Activated CD4-positive, alpha-beta T cell treated with anti-CD3 and anti-CD28 coated beads for 4 hours (primary cell): ENCODE data around the gene RPS19.
"Not testable (repeated sequence)": the region's sequence is repeated elsewhere in the genome, so short reads cannot be mapped to it uniquely, and the experiment has no call there.

Source experiments
- DNase-seq, 2 donors: peaks; one replicate each; pipeline ENCODE4 v3.0.0-alpha.2; 2020

The RPS19 gene

DNA sequence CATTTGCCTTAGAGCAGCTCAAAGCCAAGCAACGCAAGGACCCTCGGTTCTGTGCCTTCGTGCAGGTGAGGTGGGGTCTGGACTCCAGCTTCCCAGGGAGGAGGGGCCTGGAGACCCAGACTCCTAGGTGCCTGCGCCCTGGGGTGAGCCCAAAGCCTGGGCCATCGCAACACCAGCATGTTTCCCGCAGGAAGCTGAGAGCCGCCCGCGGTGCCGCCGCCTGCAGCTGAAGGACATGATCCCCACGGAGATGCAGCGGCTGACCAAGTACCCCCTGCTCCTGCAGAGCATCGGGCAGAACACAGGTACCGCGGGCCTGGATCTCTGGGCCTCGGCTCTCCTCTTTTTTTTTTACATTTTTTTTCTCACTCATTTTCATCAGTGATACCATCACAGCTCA lies 42.5 kb downstream of the RPS19 start:
- no peak for DNase-seq

- no peak for DNase-seq
Measured at GRCh38 chr19:41903193-41903953, 43.3 kb downstream of the RPS19 start.

DNA sequence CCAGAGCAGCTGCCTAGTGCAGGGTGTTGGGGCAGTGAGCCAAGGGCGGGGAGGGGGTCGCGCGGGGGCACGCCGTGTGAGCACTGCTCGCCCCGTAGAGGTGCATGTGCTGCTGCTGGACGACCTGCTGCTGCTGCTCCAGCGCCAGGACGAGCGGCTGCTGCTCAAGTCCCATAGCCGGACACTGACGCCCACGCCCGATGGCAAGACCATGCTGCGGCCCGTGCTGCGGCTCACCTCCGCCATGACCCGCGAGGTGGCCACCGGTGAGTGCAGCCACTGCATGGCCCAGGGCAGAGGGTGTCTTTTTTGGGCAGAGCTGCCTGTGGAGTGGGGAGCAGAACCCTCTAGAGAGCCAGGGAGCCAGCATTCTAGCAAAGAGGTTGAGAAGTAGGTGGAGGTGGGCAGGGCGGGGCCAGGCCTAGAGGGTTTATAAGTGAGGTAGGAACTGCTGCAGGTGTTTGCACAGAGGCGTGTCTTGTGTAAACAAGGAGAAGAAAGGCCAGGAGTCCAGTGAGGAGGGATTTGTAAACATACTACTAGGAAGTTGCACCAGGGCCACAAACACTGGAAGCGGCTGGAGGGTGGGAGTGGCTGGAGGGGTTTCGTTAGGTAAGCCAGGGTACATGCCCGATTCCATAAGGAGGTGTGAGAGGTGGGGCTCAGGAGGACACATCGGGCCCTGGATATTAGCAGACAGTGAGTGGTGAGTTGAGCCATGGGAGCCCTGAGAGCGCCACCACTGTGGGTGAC lies 44.2 kb downstream of the RPS19 start:
- DNase-seq: no peak

GRCh38 chr19:41905273-41906002 lies 45.4 kb downstream of the RPS19 start:
- DNase-seq: no peak

DNA sequence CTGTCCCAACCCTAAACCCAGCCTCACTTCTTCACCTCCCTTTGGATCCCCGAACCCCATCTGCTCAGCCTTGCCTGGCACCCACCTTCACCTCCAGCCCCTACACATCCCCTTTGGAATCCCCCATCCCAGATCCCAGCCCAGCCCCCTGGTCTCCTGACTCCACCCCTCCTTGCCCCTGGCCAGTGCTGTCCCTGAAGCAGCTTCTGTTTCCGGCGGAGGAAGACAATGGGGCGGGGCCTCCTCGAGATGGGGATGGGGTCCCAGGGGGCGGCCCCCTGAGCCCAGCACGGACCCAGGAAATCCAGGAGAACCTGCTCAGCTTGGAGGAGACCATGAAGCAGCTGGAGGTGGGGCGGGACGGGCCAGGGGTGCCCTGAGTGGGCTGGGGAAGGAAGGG lies 46.2 kb downstream of the RPS19 start:
- DNase-seq: no peak

DNA sequence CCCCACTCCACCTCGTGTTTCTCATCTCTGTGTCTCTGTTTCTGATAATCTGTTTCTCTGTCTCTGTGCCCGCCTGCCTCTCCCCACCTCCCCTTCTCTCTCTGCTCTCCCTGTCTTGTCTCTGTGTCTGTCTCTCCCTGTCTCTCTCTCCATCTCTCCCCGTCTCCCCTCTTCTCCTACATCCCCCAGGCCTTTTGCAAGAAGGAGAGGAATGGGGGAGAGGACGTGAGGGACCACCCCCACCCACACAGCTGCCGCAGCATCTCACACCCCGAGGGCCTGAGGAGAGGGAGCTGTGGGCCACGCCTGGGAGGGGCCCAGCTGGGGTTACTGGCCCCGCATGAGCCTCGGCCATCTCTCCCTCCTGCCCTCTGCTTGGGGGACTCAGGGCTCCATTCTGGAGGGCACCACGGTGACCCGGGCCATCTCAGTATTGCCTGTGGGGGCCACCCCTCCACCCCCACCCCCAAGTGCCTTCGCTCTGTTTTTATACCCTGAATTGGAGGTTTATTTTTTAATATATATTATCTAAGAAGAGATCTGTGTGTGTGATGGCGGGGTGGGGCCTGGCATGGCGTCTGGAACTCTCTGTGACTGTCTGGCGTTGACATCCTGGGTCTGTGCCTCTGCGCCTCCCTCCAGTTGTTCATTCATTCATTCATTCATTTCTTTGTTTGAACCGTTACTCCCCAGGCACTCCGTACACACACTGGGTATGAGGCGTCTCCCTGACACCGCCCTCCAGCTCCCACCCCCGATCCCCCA lies 47.0 kb downstream of the RPS19 start:
- DNase-seq: no peak

- DNase-seq: no peak
Measured at GRCh38 chr19:41907994-41908615, 48.0 kb downstream of the RPS19 start.

DNA sequence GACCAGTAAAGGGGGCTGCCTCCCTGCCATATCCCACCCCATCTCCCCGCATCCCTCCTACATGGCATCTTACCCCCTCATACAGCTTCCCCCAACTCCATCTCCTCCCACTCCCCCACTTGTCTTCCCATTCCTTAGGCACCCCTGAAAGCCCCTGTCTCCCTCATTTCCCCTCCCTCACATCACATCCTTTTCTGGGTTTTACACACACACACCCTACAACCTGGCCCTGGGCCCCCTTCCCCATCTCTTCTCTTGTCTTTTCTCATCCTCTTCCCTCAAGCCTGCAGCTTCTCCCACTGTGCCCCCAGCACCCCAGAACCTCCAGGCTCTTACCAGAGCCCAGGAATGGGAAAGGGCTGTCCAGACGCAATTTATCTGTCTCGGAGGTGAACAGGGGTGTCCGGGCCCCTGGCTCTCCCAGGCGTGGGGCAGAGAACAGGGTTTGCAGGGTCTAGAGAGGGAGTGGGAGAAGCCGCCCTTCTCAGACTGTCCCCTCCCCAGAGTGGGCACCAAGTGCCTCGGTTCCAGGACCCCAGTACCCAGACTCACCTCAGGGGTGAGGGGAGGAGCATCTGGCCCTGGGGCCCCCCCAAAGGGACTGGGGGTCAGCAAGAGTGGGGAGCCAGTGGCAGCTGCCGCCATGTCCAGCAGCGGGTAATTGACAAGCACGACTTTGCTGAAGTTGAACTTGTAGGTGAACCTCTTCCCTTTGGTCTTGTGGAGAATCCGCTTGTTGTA lies 48.8 kb downstream of the RPS19 start:
- DNase-seq: no peak

DNA sequence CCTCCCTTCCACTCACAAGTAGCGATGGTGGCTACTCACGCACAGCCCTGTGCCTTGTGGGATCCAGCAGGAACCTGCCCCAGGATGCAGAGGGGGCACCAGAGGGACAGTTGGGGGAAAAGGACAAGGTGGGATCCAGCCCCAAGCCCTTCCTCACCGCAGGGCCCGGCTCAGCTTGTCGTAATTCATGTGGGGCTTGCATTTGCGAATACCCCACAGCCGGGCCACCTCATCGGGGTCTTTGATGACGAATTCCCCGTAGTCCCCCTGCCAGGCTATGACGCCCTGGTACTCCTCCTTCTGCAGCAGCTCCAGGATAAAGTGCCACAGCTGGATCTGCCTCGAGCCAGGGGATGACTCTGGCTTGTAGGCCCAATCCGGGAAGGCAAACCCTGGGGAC lies 49.7 kb downstream of the RPS19 start:
- no peak for DNase-seq

DNA sequence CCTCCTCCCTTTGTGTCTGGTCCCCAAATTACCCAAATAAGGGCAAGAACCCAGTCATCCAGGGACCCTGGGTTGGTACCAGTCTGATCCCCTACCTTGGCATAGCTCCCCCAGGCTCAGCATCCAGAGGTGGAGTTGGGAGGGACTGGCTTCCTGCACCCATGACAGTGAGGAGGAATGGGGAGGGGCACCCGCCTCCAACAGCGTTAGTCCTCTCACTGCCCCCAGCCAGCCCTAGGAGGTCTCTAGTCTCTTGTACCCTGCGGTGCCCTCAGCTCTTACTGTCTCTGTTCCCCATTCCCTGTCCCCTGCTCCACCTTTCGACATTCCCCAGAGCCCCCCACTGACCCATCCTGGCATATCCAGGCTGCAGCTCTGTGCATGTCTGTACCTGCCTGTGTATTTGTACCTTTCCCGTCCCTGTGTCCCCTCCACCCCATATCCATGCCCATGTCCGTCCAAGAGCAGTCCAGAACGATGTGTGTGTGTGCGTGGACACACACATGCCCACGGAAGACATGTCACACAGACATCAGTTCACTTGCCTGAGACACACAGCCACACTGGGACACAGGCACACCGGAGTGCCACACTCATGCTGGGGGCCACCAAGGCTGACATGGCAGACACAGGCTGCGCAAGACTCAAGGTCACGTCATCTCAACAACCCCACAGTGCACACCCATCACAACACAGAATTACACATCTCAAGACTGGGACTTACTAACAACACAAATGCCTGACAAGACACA lies 50.4 kb downstream of the RPS19 start:
- no peak for DNase-seq

DNA sequence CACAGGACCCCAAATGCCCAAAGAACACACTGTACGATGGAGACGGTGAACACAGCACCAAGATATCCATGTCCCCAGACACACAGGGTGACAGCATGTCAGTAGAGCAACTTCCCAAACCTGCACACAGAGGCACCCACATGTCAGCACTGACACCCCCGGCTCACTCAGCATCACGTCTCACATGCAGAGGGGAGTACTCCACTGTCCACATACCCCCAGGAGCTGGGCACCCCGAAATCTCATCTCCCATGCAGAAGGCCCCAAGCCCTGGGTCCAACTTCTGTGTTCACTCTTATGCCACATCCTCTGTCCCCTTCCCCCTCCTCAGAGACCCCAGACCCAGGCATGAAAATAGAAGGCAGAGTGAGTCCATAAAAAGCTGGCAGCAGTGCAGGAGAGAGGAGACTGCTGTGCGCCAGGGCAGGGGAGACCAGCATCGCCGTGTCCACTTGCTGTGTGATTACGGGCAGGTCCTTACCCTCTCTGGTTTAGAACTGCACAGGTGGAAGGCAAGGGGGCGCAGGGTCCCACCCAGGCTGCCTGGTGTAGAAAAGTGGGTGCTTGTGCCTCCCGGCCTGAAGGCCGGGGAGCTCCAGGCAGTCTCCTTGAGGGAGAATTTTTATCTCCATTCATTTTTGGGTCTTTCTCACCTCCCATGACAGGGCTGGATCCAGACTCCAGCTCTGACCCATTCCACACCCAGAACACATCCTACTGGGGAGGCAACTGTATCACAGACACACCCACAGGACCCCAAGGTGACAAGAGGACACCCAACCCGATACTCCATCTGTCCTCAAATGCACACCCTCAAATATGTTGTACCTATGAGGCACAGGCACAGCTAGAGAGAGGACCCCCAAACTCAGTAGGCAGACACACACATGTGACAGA lies 51.2 kb downstream of the RPS19 start:
- DNase-seq: no peak

DNA sequence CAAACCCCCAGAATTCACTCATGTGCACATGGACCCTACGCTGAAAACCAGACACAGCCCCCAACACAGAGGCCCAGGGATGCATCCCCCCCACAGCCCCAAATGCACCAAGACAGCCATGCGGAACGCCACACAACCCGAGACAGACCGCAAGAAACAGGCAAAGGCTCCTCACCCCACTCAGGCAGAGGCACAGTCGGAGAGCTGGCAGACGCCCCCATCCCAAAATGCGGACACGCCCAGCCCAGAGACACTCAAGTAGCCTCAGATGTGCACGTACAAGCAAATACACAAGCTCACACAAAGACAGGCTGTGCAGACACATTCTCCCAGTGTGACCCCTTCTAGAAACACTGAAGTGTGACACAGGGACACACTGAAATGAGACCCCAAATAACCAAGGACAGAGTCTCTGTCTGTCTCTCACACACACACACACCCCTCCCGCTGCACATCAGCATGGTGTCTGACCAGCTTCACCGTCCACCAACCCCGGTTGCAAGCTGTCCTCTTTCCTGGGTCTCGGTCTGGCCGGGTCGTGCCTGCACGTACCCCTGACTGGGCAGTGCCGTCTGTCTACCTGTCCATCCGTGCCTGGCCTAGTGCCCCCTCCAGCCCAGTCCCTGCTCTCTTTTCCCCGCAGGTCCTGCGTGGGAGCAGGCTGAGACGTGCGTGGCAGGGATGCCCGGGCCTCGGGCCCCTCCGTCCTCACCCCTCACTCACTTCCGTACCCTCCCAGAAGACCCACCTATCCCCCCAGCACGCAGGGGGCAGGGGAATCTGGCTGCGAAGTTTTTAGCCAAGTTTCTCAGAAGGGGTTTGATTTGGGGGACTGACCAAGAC lies 52.1 kb downstream of the RPS19 start:
- DNase-seq: no peak

DNA sequence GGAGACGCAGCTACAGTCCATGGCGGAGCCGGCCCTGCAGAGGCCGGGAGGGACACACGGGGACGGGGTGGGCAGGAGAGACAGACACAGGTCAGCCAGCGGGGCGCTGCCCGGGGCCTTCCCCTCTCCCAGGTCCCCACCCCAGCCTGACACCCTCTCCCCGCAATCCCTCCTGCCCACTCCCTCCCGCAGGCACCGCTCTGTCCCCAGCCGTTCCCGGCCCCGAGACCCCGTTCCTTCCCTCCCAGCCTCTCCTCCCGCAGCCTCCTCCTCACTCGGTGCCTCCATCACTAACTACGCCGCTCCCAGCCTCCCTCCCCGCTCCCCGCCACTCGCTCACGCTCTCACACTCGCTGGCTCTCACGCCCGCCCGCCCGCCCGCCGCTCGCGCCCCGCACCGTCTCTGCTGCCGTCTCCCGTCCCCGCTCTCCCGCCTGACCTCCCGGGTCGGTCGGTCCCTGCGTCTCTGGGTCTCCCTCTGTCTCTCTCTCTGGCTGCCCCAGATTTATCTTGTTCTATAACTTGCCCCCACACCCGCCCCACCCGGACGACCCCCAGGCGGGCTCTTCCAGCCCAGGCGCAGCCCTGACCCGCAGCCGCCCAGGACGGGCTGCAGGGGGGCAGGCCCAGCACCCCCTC lies 53.0 kb downstream of the RPS19 start:
- no peak for DNase-seq

DNA sequence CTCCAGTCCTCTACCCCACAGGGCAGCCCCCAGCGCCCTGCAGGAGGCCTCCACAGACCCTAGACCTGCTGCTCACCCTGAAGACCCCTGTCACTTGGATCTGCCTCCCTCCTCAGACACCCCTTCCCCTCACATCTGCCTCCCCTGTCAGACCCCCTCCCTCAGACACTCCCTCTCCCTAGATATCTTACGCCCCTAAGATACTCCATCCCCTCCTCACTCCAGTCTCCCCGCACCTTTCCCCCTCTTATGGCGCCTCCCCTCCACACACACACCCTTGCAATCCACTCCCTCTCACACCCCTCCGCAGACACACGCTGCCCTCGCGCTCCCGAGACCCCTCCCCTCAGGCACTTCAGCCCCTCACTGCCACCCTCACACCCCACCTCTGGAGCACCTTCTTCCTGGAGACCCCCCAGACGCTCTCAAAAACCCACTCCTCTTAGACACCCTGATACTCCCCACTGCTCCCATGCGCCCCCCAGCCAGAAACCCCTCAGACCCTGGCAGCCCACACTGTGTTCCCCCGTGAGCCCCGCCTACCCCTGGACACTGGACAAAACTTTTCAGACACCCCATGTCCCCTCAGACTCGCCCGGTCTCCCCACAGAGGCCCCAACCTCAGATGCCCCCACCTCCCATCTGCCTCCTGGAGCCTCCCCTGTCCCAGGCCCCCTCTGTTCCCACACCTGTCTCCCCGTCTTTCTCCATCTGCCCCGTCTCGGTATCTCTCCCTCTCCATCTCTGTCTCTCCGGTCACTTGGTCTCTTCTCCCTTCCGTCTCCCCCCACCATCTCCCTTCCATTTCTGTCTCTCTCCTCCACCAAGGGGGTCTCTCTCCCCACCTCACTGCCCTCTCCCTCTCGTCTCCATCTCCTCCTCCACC lies 53.7 kb downstream of the RPS19 start:
- no peak for DNase-seq

DNA sequence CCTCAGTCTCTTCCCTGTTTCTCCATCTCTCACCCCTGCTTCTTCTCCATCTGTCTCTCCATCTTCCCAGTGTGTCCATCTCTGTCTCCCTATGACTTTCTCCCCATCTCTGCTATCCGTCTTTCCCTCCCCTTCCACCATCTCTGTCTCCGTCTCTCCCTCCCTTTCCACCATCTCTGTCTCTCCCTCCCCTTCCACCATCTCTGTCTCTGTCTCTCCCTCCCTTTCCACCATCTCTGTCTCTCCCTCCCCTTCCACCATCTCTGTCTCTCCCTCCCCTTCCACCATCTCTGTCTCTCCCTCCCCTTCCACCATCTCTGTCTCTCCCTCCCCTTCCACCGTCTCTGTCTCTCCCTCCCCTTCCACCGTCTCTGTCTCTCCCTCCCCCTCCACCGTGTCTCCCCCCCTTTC lies 54.4 kb downstream of the RPS19 start:
- not testable (repeated sequence) for DNase-seq

DNA sequence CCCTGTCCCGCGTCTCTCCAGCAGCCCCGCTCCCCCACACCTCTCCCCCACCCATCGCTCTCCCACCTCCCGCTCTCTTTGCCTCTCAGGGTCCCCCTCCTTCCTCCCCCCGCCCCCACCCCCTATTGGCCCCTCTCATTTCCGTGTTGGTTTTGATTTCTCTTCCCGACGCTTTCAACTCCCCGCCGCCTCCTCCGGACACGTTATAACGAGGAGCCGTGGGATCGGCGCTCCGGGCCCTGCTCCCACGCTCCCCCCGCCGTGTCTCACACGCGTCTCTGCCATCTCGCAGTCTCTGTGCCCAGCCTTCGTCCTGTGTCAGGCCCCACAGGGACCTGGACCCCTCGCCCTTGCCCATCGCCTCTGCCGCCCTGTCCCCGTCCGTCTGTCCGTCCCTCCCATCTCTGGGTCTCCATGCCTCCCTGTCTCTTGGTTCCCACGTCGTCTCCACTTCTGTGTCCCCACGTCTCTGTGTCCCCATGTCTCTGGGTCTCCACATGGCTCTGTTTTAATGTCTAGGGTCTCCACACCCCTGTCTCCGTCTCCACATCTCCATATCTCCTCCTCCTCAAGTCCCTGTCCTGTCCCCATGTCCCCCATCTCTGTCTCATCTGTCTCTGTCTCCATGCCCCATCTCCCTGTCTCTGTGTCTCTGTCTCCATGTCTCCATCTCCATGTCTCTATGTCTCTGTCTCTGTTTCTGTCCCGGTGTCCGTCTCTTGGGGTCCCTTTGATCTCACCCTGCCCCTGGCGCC lies 55.1 kb downstream of the RPS19 start:
- no peak for DNase-seq
